H1 (cell line): ENCODE measurements around the gene SLC9A7.

ENCODE experiments used
- POLR2AphosphoS5 ChIP-seq: IDR thresholded peaks from 2 replicates; pipeline ENCODE4 v1.6.1; 2011; ENCODE audit warnings: low read depth, low read length
- ZNF274 ChIP-seq: IDR thresholded peaks from 2 replicates; pipeline ENCODE4 v1.7.0; 2012; ENCODE audit warnings: low read length, borderline replicate concordance; ENCODE audit errors: extremely low read depth
- TF ChIP-seq, protein P1 (sequence below), 3 experiments: IDR thresholded peaks; 1 replicate in 2 of 3; 2 replicates in 1 of 3; pipeline versions ENCODE4 v1.5.1 to v1.6.1; 2011; ENCODE audit warnings: low read length in 3 of 3, mild to moderate bottlenecking in 3 of 3, inconsistent platforms in 2 of 3, low read depth in 1 of 3, moderate library complexity in 1 of 3; ENCODE audit not compliant: insufficient read depth in 1 of 3; ENCODE audit errors: control extremely low read depth in 1 of 3
- TF ChIP-seq, protein P2 (sequence below): IDR thresholded peaks from 2 replicates; pipeline ENCODE4 v1.6.1; 2012; ENCODE audit warnings: inconsistent platforms

DNA sequence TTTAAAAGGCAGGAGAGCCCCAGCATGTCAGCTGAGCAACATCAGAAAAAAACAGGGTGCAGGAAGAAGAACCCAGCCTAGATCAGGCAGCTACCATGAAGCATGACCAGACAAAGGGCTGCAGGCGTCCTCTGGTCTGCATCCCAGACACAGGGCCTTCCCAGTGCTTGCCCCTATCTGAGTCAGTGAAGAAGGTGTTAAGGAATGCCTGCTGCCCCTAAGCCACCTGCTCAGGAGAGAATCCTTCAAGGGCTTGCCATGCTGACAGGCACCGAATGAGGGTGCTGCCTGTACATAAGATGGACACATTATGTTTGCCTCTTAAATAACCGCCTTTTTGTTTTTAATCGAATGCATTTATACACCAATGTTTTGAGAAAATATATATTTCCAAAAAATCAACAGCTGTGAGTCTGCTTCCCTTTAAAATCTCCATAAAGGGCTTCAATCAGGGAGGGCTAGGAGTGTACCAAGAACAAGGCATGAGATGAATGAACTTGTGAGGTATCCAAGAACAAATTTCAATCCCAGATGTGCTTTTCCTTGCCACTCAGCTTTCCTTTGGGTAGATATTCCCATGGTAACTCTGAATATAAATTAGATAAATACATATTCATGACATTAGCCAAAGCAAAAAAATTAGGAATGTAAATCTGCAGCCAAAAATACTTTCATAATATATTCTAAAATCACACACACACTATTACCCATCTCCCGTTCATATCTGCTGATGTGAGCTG, 85.1 kb downstream of the SLC9A7 start:
- no peak for TF ChIP-seq ZNF274
- TF ChIP-seq, protein P1, sequence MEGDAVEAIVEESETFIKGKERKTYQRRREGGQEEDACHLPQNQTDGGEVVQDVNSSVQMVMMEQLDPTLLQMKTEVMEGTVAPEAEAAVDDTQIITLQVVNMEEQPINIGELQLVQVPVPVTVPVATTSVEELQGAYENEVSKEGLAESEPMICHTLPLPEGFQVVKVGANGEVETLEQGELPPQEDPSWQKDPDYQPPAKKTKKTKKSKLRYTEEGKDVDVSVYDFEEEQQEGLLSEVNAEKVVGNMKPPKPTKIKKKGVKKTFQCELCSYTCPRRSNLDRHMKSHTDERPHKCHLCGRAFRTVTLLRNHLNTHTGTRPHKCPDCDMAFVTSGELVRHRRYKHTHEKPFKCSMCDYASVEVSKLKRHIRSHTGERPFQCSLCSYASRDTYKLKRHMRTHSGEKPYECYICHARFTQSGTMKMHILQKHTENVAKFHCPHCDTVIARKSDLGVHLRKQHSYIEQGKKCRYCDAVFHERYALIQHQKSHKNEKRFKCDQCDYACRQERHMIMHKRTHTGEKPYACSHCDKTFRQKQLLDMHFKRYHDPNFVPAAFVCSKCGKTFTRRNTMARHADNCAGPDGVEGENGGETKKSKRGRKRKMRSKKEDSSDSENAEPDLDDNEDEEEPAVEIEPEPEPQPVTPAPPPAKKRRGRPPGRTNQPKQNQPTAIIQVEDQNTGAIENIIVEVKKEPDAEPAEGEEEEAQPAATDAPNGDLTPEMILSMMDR (IDR thresholded peaks at IDR 0.05; ENCODE audit: control extremely low read depth in 1 of 3, insufficient read depth in 1 of 3, low read depth in 1 of 3, low read length in 3 of 3): no peak
- TF ChIP-seq POLR2AphosphoS5: no peak
- TF ChIP-seq, protein P2, sequence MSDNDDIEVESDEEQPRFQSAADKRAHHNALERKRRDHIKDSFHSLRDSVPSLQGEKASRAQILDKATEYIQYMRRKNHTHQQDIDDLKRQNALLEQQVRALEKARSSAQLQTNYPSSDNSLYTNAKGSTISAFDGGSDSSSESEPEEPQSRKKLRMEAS: no peak
